Neural crest cell (in vitro differentiated cells): ENCODE data around the gene TUBA3D. TPM values are rescaled to one million over a fixed set of nuclear protein-coding genes. Genes with fewer than 3 reads are reported as not detected.
"Not testable (repeated sequence)": the region's sequence is repeated elsewhere in the genome, so short reads cannot be mapped to it uniquely, and the experiment has no call there.

Experiments
- DNase-seq: peaks from one replicate; pipeline ENCODE4 v3.0.0; 2021; ENCODE audit warnings: low read depth, mixed read lengths, low spot score
- H3K27ac Mint-ChIP-seq: one replicate; pipeline ENCODE4 v1.8.0; 2021; ENCODE audit warnings: mild to moderate bottlenecking, mixed read lengths; ENCODE audit not compliant: unreplicated experiment
- H3K27me3 Mint-ChIP-seq: 2 replicates; pipeline ENCODE4 v1.8.0; 2021; ENCODE audit warnings: low read depth, mild to moderate bottlenecking, mixed read lengths
- H3K36me3 Mint-ChIP-seq: 2 replicates; pipeline ENCODE4 v1.8.0; 2021; ENCODE audit warnings: low read depth, mild to moderate bottlenecking, mixed read lengths
- H3K4me1 Mint-ChIP-seq: 2 replicates; pipeline ENCODE4 v1.8.0; 2021; ENCODE audit warnings: mixed read lengths
- H3K4me3 Mint-ChIP-seq: one replicate; pipeline ENCODE4 v1.8.0; 2021; ENCODE audit warnings: mild to moderate bottlenecking, mixed read lengths
- H3K9me3 Mint-ChIP-seq: 2 replicates; pipeline ENCODE4 v1.8.0; 2021; ENCODE audit warnings: mixed read lengths
- CTCF ChIP-seq: fragments of 200-600 bp; sonication (generic); conservative IDR thresholded peaks from 2 replicates; pipeline ENCODE4 v1.5.0; 2021; ENCODE audit warnings: antibody characterized with exemption, mild to moderate bottlenecking
- total RNA-seq: library from RNA; stranded (reverse); gene quantifications from 2 replicates; pipeline ENCODE4 v1.2.1, GENCODE V29; 2021

TUBA3D gene
- total RNA-seq, 1 donor from 2014 or later = not detected

- H3K27ac Mint-ChIP-seq = no peak overlapping the region
- no peak overlapping the region for H3K4me3 Mint-ChIP-seq
- DNase-seq = no peak
- no peaks in the 10 kb centered on the region for H3K36me3 Mint-ChIP-seq
- H3K27me3 Mint-ChIP-seq = no peaks in the 10 kb centered on the region
- no peak for TF ChIP-seq CTCF
- H3K4me1 Mint-ChIP-seq = no peaks in the 10 kb centered on the region
- H3K9me3 Mint-ChIP-seq = no peaks in the 10 kb centered on the region
Measured at GRCh38 chr2:131520526-131520925, 44.6 kb downstream of the TUBA3D start.

- not testable (repeated sequence) for H3K4me3 Mint-ChIP-seq, H3K9me3 Mint-ChIP-seq, DNase-seq, H3K27me3 Mint-ChIP-seq, H3K36me3 Mint-ChIP-seq, H3K27ac Mint-ChIP-seq, H3K4me1 Mint-ChIP-seq
Measured at GRCh38 chr2:131521524-131521923, 45.6 kb downstream of the TUBA3D start.

GRCh38 chr2:131521961-131522781, 46.3 kb downstream of the TUBA3D start:
- TF ChIP-seq CTCF = no peak
- H3K27ac Mint-ChIP-seq = no peak overlapping the region
- H3K27me3 Mint-ChIP-seq = no peaks in the 10 kb centered on the region
- H3K4me1 Mint-ChIP-seq = no peaks in the 10 kb centered on the region
- H3K4me3 Mint-ChIP-seq = no peak overlapping the region
- no peak for DNase-seq
- no peaks in the 10 kb centered on the region for H3K36me3 Mint-ChIP-seq
- H3K9me3 Mint-ChIP-seq = no peaks in the 10 kb centered on the region

GRCh38 chr2:131525256-131525655, 49.3 kb downstream of the TUBA3D start:
- not testable (repeated sequence) for H3K4me3 Mint-ChIP-seq, H3K36me3 Mint-ChIP-seq, H3K27me3 Mint-ChIP-seq, H3K27ac Mint-ChIP-seq, DNase-seq, H3K4me1 Mint-ChIP-seq, H3K9me3 Mint-ChIP-seq

- DNase-seq = peak; percentile 61
- H3K36me3 Mint-ChIP-seq, H3K27me3 Mint-ChIP-seq, H3K4me1 Mint-ChIP-seq, H3K9me3 Mint-ChIP-seq: not testable (repeated sequence)
- peak within 1 kb of the TSS; percentile 96 for H3K27ac Mint-ChIP-seq
- peak within 1 kb of the TSS; percentile 89 for H3K4me3 Mint-ChIP-seq
Measured at GRCh38 chr2:131527131-131528001, 51.4 kb downstream of the TUBA3D start, which contains the start of gene CCDC74A. CCDC74A (plus strand) TSS chr2:131527888; CDS start chr2:131527971, 83 bp downstream.

- H3K4me3 Mint-ChIP-seq = peak overlapping the region; percentile 75
- not testable (repeated sequence) for H3K36me3 Mint-ChIP-seq, DNase-seq, H3K27me3 Mint-ChIP-seq, H3K27ac Mint-ChIP-seq, H3K4me1 Mint-ChIP-seq, H3K9me3 Mint-ChIP-seq
Measured at GRCh38 chr2:131528981-131529863, 53.3 kb downstream of the TUBA3D start.

- peak overlapping the region; percentile 75 for H3K4me3 Mint-ChIP-seq
- not testable (repeated sequence) for DNase-seq, H3K27ac Mint-ChIP-seq, H3K4me1 Mint-ChIP-seq, H3K9me3 Mint-ChIP-seq, H3K27me3 Mint-ChIP-seq, H3K36me3 Mint-ChIP-seq
Measured at GRCh38 chr2:131529864-131530445, 54.0 kb downstream of the TUBA3D start.

GRCh38 chr2:131530626-131531344, 54.9 kb downstream of the TUBA3D start:
- H3K36me3 Mint-ChIP-seq, H3K9me3 Mint-ChIP-seq, H3K4me3 Mint-ChIP-seq, H3K27me3 Mint-ChIP-seq, H3K27ac Mint-ChIP-seq, H3K4me1 Mint-ChIP-seq, DNase-seq: not testable (repeated sequence)

- DNase-seq = not testable (repeated sequence)
Measured at GRCh38 chr2:131531547-131532185, 55.7 kb downstream of the TUBA3D start.

More at GRCh38 chr2:131531547-131532185, 55.7 kb downstream of the TUBA3D start:
- not testable (repeated sequence) for H3K4me3 Mint-ChIP-seq, H3K9me3 Mint-ChIP-seq, H3K27ac Mint-ChIP-seq, H3K27me3 Mint-ChIP-seq, H3K4me1 Mint-ChIP-seq, H3K36me3 Mint-ChIP-seq
